Psoas muscle (tissue), 8 donors: ENCODE results near the gene SPIRE2. TPM values are rescaled to one million over a fixed set of nuclear protein-coding genes. Genes with fewer than 3 reads are reported as not detected.
A peak's percentile ranks its signal among the peaks of the same experiment; 100 is the strongest.

ENCODE experiments used
- ATAC-seq, 4 donors: fragments of 200-7000 bp; cut with Tn5 transposase; one replicate each; pipeline ENCODE4 v1.9.1; 2020; ENCODE audit warnings: moderate library complexity in 3 of 4, mild to moderate bottlenecking in 2 of 4
- DNase-seq, 2 donors: peaks; one replicate each; pipeline ENCODE4 v3.0.0-alpha.2; 2020
- H3K27ac ChIP-seq: fragments of 200-600 bp; one replicate; pipeline ENCODE4 v1.8.0; 2022
- H3K27me3 ChIP-seq, 3 donors: fragments of 200-600 bp in 1 of 3; one replicate each; pipeline versions ENCODE4 v1.6.1 to v1.8.0; 2013 to 2022; ENCODE audit warnings: low read length in 2 of 3, mild to moderate bottlenecking in 2 of 3, moderate library complexity in 1 of 3; ENCODE audit not compliant: insufficient read depth in 3 of 3
- H3K36me3 ChIP-seq, 2 donors: fragments of 200-600 bp in 1 of 2; one replicate each; pipeline versions ENCODE4 v1.6.1 to v1.8.0; 2013 to 2022; ENCODE audit warnings: low read depth in 1 of 2, mild to moderate bottlenecking in 1 of 2, moderate library complexity in 1 of 2; ENCODE audit not compliant: insufficient read depth in 1 of 2
- H3K4me1 ChIP-seq: fragments of 200-600 bp; one replicate; pipeline ENCODE4 v1.8.0; 2022
- H3K4me3 ChIP-seq: fragments of 200-600 bp; one replicate; pipeline ENCODE4 v1.8.0; 2022; ENCODE audit warnings: mild to moderate bottlenecking
- H3K9me3 ChIP-seq: fragments of 200-600 bp; one replicate; pipeline ENCODE4 v1.8.0; 2022
- CTCF ChIP-seq: fragments of 200-600 bp; IDR thresholded peaks from one replicate; pipeline ENCODE4 v1.8.0; 2022; ENCODE audit warnings: antibody characterized with exemption
- WGBS, 3 donors: extraction: QIAGEN DNeasy Blood & Tissue Kit; methylation state at CpG; one replicate each; pipeline versions ENCODE4 v1.1.6 to v1.1.7; 2013; 5-methylcytosine and 5-hydroxymethylcytosine counted together
- intact Hi-C, 2 donors: fragments of 100-400 bp; cut with DNase I; formaldehyde crosslinking; loops; one replicate each; pipeline versions ENCODE4 v1.11.0 to v1.14.2; 2022
- polyA plus RNA-seq, 3 donors: library from polyadenylated mRNA; stranded (reverse); fragments of 200-250 nt; gene quantifications; one replicate each; pipeline ENCODE4 v1.2.3, GENCODE V29; 2013
- total RNA-seq, 4 donors: library from RNA; stranded (reverse); fragmentation: NEBNext Ultra II Directional in 2 of 4; extraction: Animal tissue kit (Norgen Biotek cat#: 25700) in 2 of 4; gene quantifications; one replicate each; pipeline versions ENCODE4 v1.2.1 to v1.2.4, GENCODE V29; 2021 to 2023
- donor health status: healthy with polysubstance abuse.
- donor health status: DM: no; HTN: no; CAD: no; lungs with moderate emphysema.
- donor health status: Bipolar disorder and iron deficiency.
- donor health status: healthy.
- donor health status: DM: yes; HTN: yes; CAD: no.
- donor health status: DM: no; HTN: no; CAD: no.
- donor health status: DM: no; HTN: no; CAD: no.
- donor health status: DM: yes; HTN: yes; CAD: no.

SPIRE2 gene
- total and polyA plus RNA-seq, 7 donors, result 0.14 to 0.48 (median 0.25) TPM; not detected in 1

DNA sequence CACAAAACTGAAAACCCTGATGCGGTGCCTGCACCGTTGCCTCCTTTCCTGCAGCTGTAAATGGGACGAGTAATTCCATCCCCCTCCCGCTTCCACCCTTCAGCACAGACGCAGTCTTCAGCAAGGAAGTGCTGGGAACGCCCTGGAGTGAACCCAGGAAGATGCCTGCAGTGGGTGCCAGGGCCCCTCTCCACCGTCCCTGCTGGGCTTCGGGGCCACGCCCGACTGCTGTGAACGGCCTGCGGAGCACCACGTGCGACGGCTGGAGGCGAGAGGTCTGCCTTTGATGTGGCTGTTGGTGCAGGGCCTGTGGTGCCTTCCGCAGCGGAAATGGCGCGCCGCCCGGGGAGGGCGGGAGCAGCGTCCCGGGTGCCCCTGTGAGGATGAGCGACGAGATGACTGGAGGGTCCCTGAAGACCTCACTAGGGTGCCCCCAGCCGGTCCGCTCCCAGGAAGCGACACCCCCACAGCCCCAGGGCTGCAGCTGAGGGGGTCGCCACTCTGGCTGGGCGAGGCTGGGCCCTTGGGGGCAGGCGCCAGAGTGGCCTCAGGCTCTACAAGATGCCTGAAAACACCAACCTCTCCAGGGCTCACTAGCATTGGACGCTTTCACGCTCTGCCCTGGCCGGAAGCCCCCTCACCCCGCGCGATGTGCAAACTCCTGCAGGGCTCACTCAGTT is 89.6 kb downstream of the SPIRE2 start:
- intact Hi-C loops, result no loop called here
- Histone ChIP-seq H3K36me3 (peaks cover 0 to 1% of the 10 kb centered on the region in 2 donors), H3K4me3 (peak overlapping the region; percentile 50), H3K27me3 (peaks cover 0 to 47% (median 30%) of the 10 kb centered on the region in 3 donors), H3K4me1 (peaks cover 15% of the 10 kb centered on the region), H3K9me3 (no peaks in the 10 kb centered on the region), H3K27ac (no peak overlapping the region)
- DNase-seq (peak; percentile 82 to 85), ATAC-seq (peak; percentile 34 to 54 (median 45))
- 0 to 1% (median 1%) methylated on average over 27 to 39 of the region's 39 CpGs for WGBS, 3 donors
- TF ChIP-seq CTCF, result no peak

- Histone ChIP-seq H3K4me3 (peak within 1 kb of the TSS; percentile 50), H3K36me3 (no peaks in the 10 kb centered on the region), H3K4me1 (peaks cover 15% of the 10 kb centered on the region), H3K27me3 (peaks cover 0 to 55% (median 34%) of the 10 kb centered on the region in 3 donors), H3K27ac (no peak within 1 kb of the TSS), H3K9me3 (no peaks in the 10 kb centered on the region)
- peak in 1 of 2 donors; percentile 48 for DNase-seq
- intact Hi-C loops, result no loop called here
- TF ChIP-seq CTCF, result peak; percentile 32
- ATAC-seq, result no peak
- 4 to 9% (median 6%) methylated on average over 23 of the region's 23 CpGs for whole genome bisulfite sequencing, 3 donors
These were observed 90.4 kb downstream of the SPIRE2 start, which contains the start of gene MC1R for GRCh38 chr16:89918453-89919347. TSS of gene MC1R (plus strand) at chr16:89918862. CDS start at chr16:89919259, 397 bp downstream.

DNA sequence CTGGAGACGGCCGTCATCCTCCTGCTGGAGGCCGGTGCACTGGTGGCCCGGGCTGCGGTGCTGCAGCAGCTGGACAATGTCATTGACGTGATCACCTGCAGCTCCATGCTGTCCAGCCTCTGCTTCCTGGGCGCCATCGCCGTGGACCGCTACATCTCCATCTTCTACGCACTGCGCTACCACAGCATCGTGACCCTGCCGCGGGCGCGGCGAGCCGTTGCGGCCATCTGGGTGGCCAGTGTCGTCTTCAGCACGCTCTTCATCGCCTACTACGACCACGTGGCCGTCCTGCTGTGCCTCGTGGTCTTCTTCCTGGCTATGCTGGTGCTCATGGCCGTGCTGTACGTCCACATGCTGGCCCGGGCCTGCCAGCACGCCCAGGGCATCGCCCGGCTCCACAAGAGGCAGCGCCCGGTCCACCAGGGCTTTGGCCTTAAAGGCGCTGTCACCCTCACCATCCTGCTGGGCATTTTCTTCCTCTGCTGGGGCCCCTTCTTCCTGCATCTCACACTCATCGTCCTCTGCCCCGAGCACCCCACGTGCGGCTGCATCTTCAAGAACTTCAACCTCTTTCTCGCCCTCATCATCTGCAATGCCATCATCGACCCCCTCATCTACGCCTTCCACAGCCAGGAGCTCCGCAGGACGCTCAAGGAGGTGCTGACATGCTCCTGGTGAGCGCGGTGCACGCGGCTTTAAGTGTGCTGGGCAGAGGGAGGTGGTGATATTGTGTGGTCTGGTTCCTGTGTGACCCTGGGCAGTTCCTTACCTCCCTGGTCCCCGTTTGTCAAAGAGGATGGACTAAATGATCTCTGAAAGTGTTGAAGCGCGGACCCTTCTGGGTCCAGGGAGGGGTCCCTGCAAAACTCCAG is 91.5 kb downstream of the SPIRE2 start:
- Histone ChIP-seq H3K27ac (no peak overlapping the region), H3K4me1 (peaks cover 15% of the 10 kb centered on the region), H3K4me3 (no peak overlapping the region), H3K36me3 (no peaks in the 10 kb centered on the region), H3K27me3 (peaks cover 0 to 66% (median 42%) of the 10 kb centered on the region in 3 donors), H3K9me3 (no peaks in the 10 kb centered on the region)
- intact Hi-C loops, result no loop called here
- ATAC-seq (no peak), DNase-seq (no peak)
- 85 to 86% (median 85%) methylated on average over 49 to 52 of the region's 52 CpGs for WGBS, 3 donors
- no peak for TF ChIP-seq CTCF

DNA sequence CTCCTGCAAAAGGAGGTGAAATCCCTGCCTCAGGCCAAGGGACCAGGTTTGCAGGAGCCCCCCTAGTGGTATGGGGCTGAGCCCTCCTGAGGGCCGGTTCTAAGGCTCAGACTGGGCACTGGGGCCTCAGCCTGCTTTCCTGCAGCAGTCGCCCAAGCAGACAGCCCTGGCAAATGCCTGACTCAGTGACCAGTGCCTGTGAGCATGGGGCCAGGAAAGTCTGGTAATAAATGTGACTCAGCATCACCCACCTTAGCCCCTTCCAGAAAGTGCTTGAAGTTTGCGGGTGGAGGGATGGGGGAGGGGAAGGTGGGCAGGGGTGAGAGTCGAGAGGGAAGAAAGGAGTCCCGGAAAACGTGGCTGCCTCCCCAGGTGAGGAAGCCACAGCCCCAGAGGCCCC is 92.4 kb downstream of the SPIRE2 start:
- ATAC-seq (no peak), DNase-seq (no peak)
- Histone ChIP-seq H3K9me3 (no peaks in the 10 kb centered on the region), H3K36me3 (no peaks in the 10 kb centered on the region), H3K27me3 (peaks cover 0 to 75% (median 44%) of the 10 kb centered on the region in 3 donors), H3K4me1 (peaks cover 15% of the 10 kb centered on the region), H3K27ac (no peak overlapping the region), H3K4me3 (no peak overlapping the region)
- no peak for TF ChIP-seq CTCF
- intact Hi-C loops, result no loop called here
- 35 to 39% (median 35%) methylated on average over 5 to 6 of the region's 6 CpGs for WGBS, 3 donors

Other genes starting within 250 kb of the SPIRE2 start
- gene DPEP1, start 214.8 kb upstream of the SPIRE2 start, total RNA-seq, result not detected
- under 1 TPM in 2 of 3 donors, not detected in 1; 0.04 to 0.16 TPM for gene DPEP1, start 214.8 kb upstream of the SPIRE2 start, polyA plus RNA-seq
- 10 to 100 TPM; 42.2 to 49.9 (median 45.9) TPM for gene CHMP1A, start 170.8 kb upstream of the SPIRE2 start, total RNA-seq
- gene CHMP1A, start 170.8 kb upstream of the SPIRE2 start, polyA plus RNA-seq, result 10 to 100 TPM; 49.9 to 91.9 (median 68.2) TPM
- 1 to 10 TPM; 1.2 to 3.0 (median 2.5) TPM for gene SPATA33, start 170.6 kb upstream of the SPIRE2 start, total RNA-seq
- gene SPATA33, start 170.6 kb upstream of the SPIRE2 start, polyA plus RNA-seq, result 1 to 10 TPM; 2.3 to 8.2 (median 4.8) TPM
- gene CDK10, start 141.8 kb upstream of the SPIRE2 start, total RNA-seq, result 10 to 100 TPM; 23.0 to 33.5 (median 28.7) TPM
- 10 to 100 TPM; 31.5 to 47.8 (median 35.6) TPM for gene CDK10, start 141.8 kb upstream of the SPIRE2 start, polyA plus RNA-seq
- 1 to 10 TPM in 3 of 4 donors, under 1 TPM in 1; 0.56 to 1.8 (median 1.4) TPM for gene SPATA2L, start 126.8 kb upstream of the SPIRE2 start, total RNA-seq
- gene SPATA2L, start 126.8 kb upstream of the SPIRE2 start, polyA plus RNA-seq, result 1 to 10 TPM; 1.0 to 5.9 (median 1.3) TPM
- 1 to 10 TPM; 3.7 to 7.0 (median 5.6) TPM for gene VPS9D1, start 107.6 kb upstream of the SPIRE2 start, total RNA-seq
- gene VPS9D1, start 107.6 kb upstream of the SPIRE2 start, polyA plus RNA-seq, result 10 to 100 TPM in 1 of 3 donors, 1 to 10 TPM in 2; 4.0 to 10.3 (median 5.2) TPM
- gene ZNF276, start 106.9 kb upstream of the SPIRE2 start, total RNA-seq, result 10 to 100 TPM; 11.5 to 13.6 (median 11.7) TPM
- gene ZNF276, start 106.9 kb upstream of the SPIRE2 start, polyA plus RNA-seq, result 10 to 100 TPM in 1 of 3 donors, 1 to 10 TPM in 2; 7.6 to 11.1 (median 9.9) TPM
- 1 to 10 TPM in 2 of 4 donors, under 1 TPM in 2; 0.79 to 1.1 (median 0.96) TPM for gene FANCA, start 11.8 kb upstream of the SPIRE2 start, total RNA-seq
- gene FANCA, start 11.8 kb upstream of the SPIRE2 start, polyA plus RNA-seq, result 1 to 10 TPM; 2.2 to 3.7 (median 2.3) TPM
- 10 to 100 TPM; 57.6 to 93.6 (median 89.8) TPM for gene TCF25, start 45.1 kb downstream of the SPIRE2 start, total RNA-seq
- gene TCF25, start 45.1 kb downstream of the SPIRE2 start, polyA plus RNA-seq, result 10 to 100 TPM; 46.1 to 54.8 (median 50.7) TPM
- gene MC1R, start 90.4 kb downstream of the SPIRE2 start, total RNA-seq, result 1 to 10 TPM in 1 of 4 donors, under 1 TPM in 3; 0.67 to 1.1 (median 0.88) TPM
- gene MC1R, start 90.4 kb downstream of the SPIRE2 start, polyA plus RNA-seq, result 1 to 10 TPM in 1 of 3 donors, under 1 TPM in 2; 0.18 to 1.8 (median 0.18) TPM
- gene TUBB3, start 94.9 kb downstream of the SPIRE2 start, total RNA-seq, result 1 to 10 TPM in 1 of 4 donors, under 1 TPM in 1, not detected in 2; 0.30 to 1.3 TPM
- 1 to 10 TPM in 1 of 3 donors, under 1 TPM in 2; 0.17 to 2.4 (median 0.47) TPM for gene TUBB3, start 94.9 kb downstream of the SPIRE2 start, polyA plus RNA-seq
- gene DEF8, start 120.3 kb downstream of the SPIRE2 start, total RNA-seq, result 10 to 100 TPM; 16.2 to 28.5 (median 25.2) TPM
- 10 to 100 TPM; 22.2 to 38.3 (median 25.5) TPM for gene DEF8, start 120.3 kb downstream of the SPIRE2 start, polyA plus RNA-seq
- 10 to 100 TPM; 14.7 to 37.8 (median 20.6) TPM for gene DBNDD1, start 191.0 kb downstream of the SPIRE2 start, total RNA-seq
- 10 to 100 TPM; 14.1 to 25.4 (median 17.0) TPM for gene DBNDD1, start 191.0 kb downstream of the SPIRE2 start, polyA plus RNA-seq
- not detected for gene PRDM7, start 248.9 kb downstream of the SPIRE2 start, total RNA-seq
- gene PRDM7, start 248.9 kb downstream of the SPIRE2 start, polyA plus RNA-seq, result not detected